Measurements from ENCODE around the gene JAKMIP1. TPM values are rescaled to one million over a fixed set of nuclear protein-coding genes. Genes with fewer than 3 reads are reported as not detected.

The JAKMIP1 gene
- total RNA-seq, 1 experiment from 2014 or later, result not detected

- no peaks in the 10 kb centered on the region for H3K36me3 ChIP-seq (ENCODE audit: low read depth)
- ChIA-PET POLR2A (ENCODE audit: unreplicated experiment) (no interaction called here), CTCF (no interaction called here)
- intact Hi-C loops (cut with micrococcal nuclease; ENCODE audit: unreplicated experiment), result no loop called here
- H3K27ac ChIP-seq, result no peak overlapping the region
- peaks cover 61% of the 10 kb centered on the region for H3K27me3 ChIP-seq (ENCODE audit: insufficient read depth, low read depth)
- no peaks in the 10 kb centered on the region for H3K9me2 ChIP-seq (ENCODE audit: insufficient read depth)
- H2AFZ ChIP-seq, result no peak overlapping the region
- H3K79me2 ChIP-seq (ENCODE audit: low read depth), result no peaks in the 10 kb centered on the region
- H3K4me1 ChIP-seq (replicated peaks; ENCODE audit: insufficient read depth), result no peaks in the 10 kb centered on the region
- no peaks in the 10 kb centered on the region for H3F3A ChIP-seq (ENCODE audit: insufficient read depth, low read depth)
- no TSS peak for BruUV-seq (replicated peaks)
- DNase-seq, result no peak
- no peaks in the 10 kb centered on the region for H3K9me3 ChIP-seq (ENCODE audit: insufficient read depth, low read depth)
- no peaks in the 10 kb centered on the region for H4K20me1 ChIP-seq (ENCODE audit: insufficient read depth)
- TF ChIP-seq EZH2 (IDR thresholded peaks at IDR 0.05; ENCODE audit: low read depth) (no peak), CTCF (conservative IDR thresholded peaks at IDR 0.05) (no peak)
- H3K4me2 ChIP-seq, result no peak overlapping the region
- no peak overlapping the region for H3K4me3 ChIP-seq
These were observed 83.6 kb downstream of the JAKMIP1 start for GRCh38 chr4:6116696-6117285.

DNA sequence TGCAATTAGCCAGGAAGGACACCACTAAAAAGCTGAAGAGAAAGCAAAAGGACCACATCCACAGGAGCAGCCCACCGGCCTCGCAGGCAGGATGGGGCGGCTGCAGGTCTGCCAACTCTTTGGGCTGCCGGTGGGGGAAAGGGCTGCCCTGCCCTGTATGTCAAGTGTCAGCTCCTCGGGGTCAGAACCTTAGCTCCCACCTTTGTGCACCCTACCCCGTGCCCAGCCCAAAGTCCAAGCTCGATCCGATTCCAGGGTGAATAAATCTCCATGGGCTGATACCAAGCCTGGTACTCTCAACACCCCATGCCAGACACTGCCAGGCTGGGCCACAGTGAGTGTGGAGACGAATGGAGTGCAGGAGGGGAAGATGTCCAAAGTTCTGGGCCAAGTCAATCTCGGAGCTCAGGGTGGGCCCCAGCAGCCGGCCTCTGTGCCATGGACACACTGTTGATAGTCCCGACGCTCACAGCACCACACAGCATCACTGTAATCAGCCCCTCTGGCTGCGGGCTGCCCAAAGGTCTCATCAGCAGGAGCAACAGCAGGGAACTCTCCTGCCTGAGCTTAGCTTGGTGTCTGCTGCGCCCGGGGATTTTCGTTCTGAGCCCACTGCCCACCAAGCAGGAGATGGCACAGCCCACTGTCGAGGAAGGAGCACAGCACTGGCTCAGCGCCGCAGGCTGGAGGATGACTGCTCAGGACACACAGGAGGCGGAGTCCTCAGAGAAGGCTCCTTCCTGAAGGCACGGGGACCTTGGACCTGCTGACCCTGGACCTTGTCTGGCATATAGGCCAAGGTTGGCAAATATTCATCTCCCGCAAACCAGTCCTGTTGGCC, 84.4 kb downstream of the JAKMIP1 start:
- no TSS peak for BruUV-seq (replicated peaks)
- Histone ChIP-seq H3F3A (ENCODE audit: insufficient read depth, low read depth) (no peaks in the 10 kb centered on the region), H4K20me1 (ENCODE audit: insufficient read depth) (no peaks in the 10 kb centered on the region)

GRCh38 chr4:6115342-6115741, 85.0 kb downstream of the JAKMIP1 start:
- no peaks in the 10 kb centered on the region for H3K9me2 ChIP-seq (ENCODE audit: insufficient read depth)
- no peaks in the 10 kb centered on the region for H3K4me1 ChIP-seq (replicated peaks; ENCODE audit: insufficient read depth)
- no peak overlapping the region for H3K4me3 ChIP-seq
- ChIA-PET POLR2A (ENCODE audit: unreplicated experiment) (no interaction called here), CTCF (no interaction called here)
- no peak overlapping the region for H3K27ac ChIP-seq
- no peak overlapping the region for H3K4me2 ChIP-seq
- H3K36me3 ChIP-seq (ENCODE audit: low read depth), result no peaks in the 10 kb centered on the region
- BruUV-seq (replicated peaks), result no TSS peak
- no peaks in the 10 kb centered on the region for H3K79me2 ChIP-seq (ENCODE audit: low read depth)
- peaks cover 49% of the 10 kb centered on the region for H3K27me3 ChIP-seq (ENCODE audit: insufficient read depth, low read depth)
- H3F3A ChIP-seq (ENCODE audit: insufficient read depth, low read depth), result no peaks in the 10 kb centered on the region
- intact Hi-C loops (cut with micrococcal nuclease; ENCODE audit: unreplicated experiment), result no loop called here
- no peaks in the 10 kb centered on the region for H3K9me3 ChIP-seq (ENCODE audit: insufficient read depth, low read depth)
- no peak overlapping the region for H2AFZ ChIP-seq
- no peak for DNase-seq
- H4K20me1 ChIP-seq (ENCODE audit: insufficient read depth), result no peaks in the 10 kb centered on the region
- no peak for TF ChIP-seq EZH2 (IDR thresholded peaks at IDR 0.05; ENCODE audit: low read depth)
- no peak for TF ChIP-seq CTCF (conservative IDR thresholded peaks at IDR 0.05)

More for the DNA sequence above, 84.4 kb downstream of the JAKMIP1 start:
- Histone ChIP-seq H3K4me3 (no peak overlapping the region), H3K36me3 (ENCODE audit: low read depth) (no peaks in the 10 kb centered on the region), H3K9me3 (ENCODE audit: insufficient read depth, low read depth) (no peaks in the 10 kb centered on the region), H2AFZ (no peak overlapping the region), H3K4me1 (replicated peaks; ENCODE audit: insufficient read depth) (no peaks in the 10 kb centered on the region), H3K9me2 (ENCODE audit: insufficient read depth) (no peaks in the 10 kb centered on the region), H3K79me2 (ENCODE audit: low read depth) (no peaks in the 10 kb centered on the region), H3K27me3 (ENCODE audit: insufficient read depth, low read depth) (peaks cover 55% of the 10 kb centered on the region), H3K27ac (no peak overlapping the region), H3K4me2 (no peak overlapping the region)
- intact Hi-C loops (cut with micrococcal nuclease; ENCODE audit: unreplicated experiment), result no loop called here
- ChIA-PET POLR2A (ENCODE audit: unreplicated experiment) (no interaction called here), CTCF (no interaction called here)
- no peak for TF ChIP-seq EZH2 (IDR thresholded peaks at IDR 0.05; ENCODE audit: low read depth)
- no peak for TF ChIP-seq CTCF (conservative IDR thresholded peaks at IDR 0.05)
- DNase-seq, result no peak

Measured in PC-9 (cell line).